SK-N-MC (cell line): ENCODE measurements around the gene PTGES3L.

ENCODE experiments used
- EZH2 ChIP-seq: fragments of 200-600 bp; sonication (generic); IDR thresholded peaks from one replicate; pipeline ENCODE4 v1.6.1; 2017; ENCODE audit warnings: antibody characterized with exemption
- FOXP2 ChIP-seq: optimal IDR thresholded peaks from 2 replicates; pipeline ENCODE3; 2011; ENCODE audit warnings: mild to moderate bottlenecking, moderate library complexity; ENCODE audit not compliant: insufficient read depth; ENCODE audit errors: extremely low read length, control extremely low read depth
- POLR2AphosphoS5 ChIP-seq: IDR thresholded peaks from 2 replicates; pipeline ENCODE4 v1.6.1; 2012; ENCODE audit warnings: mild to moderate bottlenecking, low read depth, low read length, borderline replicate concordance

DNA sequence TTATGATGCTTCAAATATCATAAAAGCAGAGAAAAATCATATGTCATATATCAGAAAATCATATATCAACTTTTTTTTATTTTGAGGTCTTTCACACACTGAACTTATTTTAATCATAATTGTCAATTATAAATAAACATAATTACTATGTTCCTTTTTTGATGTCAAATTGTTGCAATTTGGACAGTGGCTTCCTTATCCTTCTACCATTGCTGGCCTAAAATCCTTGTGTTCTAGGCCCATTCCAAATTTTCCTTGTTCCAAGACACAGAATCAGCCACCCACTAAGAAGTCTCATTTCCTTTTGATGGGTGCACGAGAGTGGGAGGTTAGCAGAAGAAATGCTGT, 50.4 kb downstream of the PTGES3L start:
- TF ChIP-seq POLR2AphosphoS5: no peak
- TF ChIP-seq EZH2: no peak
- TF ChIP-seq FOXP2: no peak
